GM10847 (cell line): Measurements from ENCODE around the gene HGFAC.

ENCODE experiments used
- POLR2A ChIP-seq: IDR thresholded peaks from 2 replicates; pipeline ENCODE4 v1.6.1; 2011; ENCODE audit not compliant: insufficient read length; ENCODE audit errors: extremely low read depth

HGFAC gene

DNA sequence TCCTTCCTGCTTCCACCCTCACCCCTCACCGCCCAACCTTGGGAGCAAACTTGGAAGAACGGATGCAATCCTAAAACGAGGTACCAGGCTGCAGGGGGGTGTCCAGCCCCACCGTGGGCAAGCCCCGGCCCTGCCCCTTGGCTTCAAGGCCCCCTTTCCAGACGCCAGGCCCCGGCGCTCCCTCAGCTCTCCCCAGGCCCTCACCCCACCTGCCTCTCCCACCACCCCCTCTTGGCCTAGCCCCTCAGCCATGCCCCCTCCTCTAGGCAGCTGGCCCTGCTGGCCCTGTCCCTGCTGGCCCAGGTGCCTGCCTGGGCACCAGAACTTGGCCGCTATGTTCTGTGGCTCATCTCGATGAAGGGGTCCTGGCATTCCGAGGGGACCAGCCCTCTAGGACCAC, 56.6 kb downstream of the HGFAC start:
- no peak for TF ChIP-seq POLR2A
